ENCODE measurements around the gene SEM1. TPM values are rescaled to one million over a fixed set of nuclear protein-coding genes. Genes with fewer than 3 reads are reported as not detected.
"Not testable (repeated sequence)": the region's sequence is repeated elsewhere in the genome, so short reads cannot be mapped to it uniquely, and the experiment has no call there.

SEM1 gene
- total RNA-seq, 1 donor from 2014 or later = 55.3 TPM

- no peak for DNase-seq (ENCODE audit: low spot score)
- intact Hi-C loops (cut with DNase I) = no loop called here
Measured at GRCh38 chr7:96669812-96670211, 39.8 kb downstream of the SEM1 start.

- no peak for DNase-seq (ENCODE audit: low spot score)
- intact Hi-C loops (cut with DNase I) = no loop called here
Measured at GRCh38 chr7:96667026-96667425, 42.6 kb downstream of the SEM1 start.

GRCh38 chr7:96665689-96666088, 44.0 kb downstream of the SEM1 start:
- no peak for DNase-seq (ENCODE audit: low spot score)
- intact Hi-C loops (cut with DNase I) = no loop called here

- intact Hi-C loops (cut with DNase I) = no loop called here
- DNase-seq (ENCODE audit: low spot score) = no peak
Measured at GRCh38 chr7:96664793-96665192, 44.9 kb downstream of the SEM1 start.

GRCh38 chr7:96663871-96664445, 45.7 kb downstream of the SEM1 start:
- DNase-seq (ENCODE audit: low spot score) = no peak
- intact Hi-C loops (cut with DNase I) = no loop called here

- intact Hi-C loops (cut with DNase I) = no loop called here
- DNase-seq (ENCODE audit: low spot score) = no peak
Measured at GRCh38 chr7:96663457-96663856, 46.2 kb downstream of the SEM1 start.

- DNase-seq (ENCODE audit: low spot score); intact Hi-C loops (cut with DNase I): not testable (repeated sequence)
Measured at GRCh38 chr7:96662151-96662550, 47.5 kb downstream of the SEM1 start.

- no peak for DNase-seq (ENCODE audit: low spot score)
- intact Hi-C loops (cut with DNase I) = no loop called here
Measured at GRCh38 chr7:96658022-96658412, 51.6 kb downstream of the SEM1 start.

GRCh38 chr7:96657347-96658021, 52.2 kb downstream of the SEM1 start:
- intact Hi-C loops (cut with DNase I) = no loop called here
- no peak for DNase-seq (ENCODE audit: low spot score)

- DNase-seq (ENCODE audit: low spot score) = no peak
- intact Hi-C loops (cut with DNase I) = no loop called here
Measured at GRCh38 chr7:96655956-96656355, 53.7 kb downstream of the SEM1 start.

- intact Hi-C loops (cut with DNase I) = no loop called here
- no peak for DNase-seq (ENCODE audit: low spot score)
Measured at GRCh38 chr7:96654630-96655188, 54.9 kb downstream of the SEM1 start.

GRCh38 chr7:96649981-96650380, 59.7 kb downstream of the SEM1 start:
- intact Hi-C loops (cut with DNase I) = no loop called here
- DNase-seq (ENCODE audit: low spot score) = no peak

GRCh38 chr7:96648784-96649183, 60.9 kb downstream of the SEM1 start:
- DNase-seq (ENCODE audit: low spot score) = no peak
- intact Hi-C loops (cut with DNase I) = no loop called here

GRCh38 chr7:96647733-96648132, 61.9 kb downstream of the SEM1 start:
- intact Hi-C loops (cut with DNase I) = no loop called here
- DNase-seq (ENCODE audit: low spot score) = no peak

GRCh38 chr7:96645084-96645483, 64.6 kb downstream of the SEM1 start:
- intact Hi-C loops (cut with DNase I) = no loop called here
- DNase-seq (ENCODE audit: low spot score) = no peak

- intact Hi-C loops (cut with DNase I); DNase-seq (ENCODE audit: low spot score): not testable (repeated sequence)
Measured at GRCh38 chr7:96643436-96643835, 66.2 kb downstream of the SEM1 start.

GRCh38 chr7:96640054-96640453, 69.6 kb downstream of the SEM1 start:
- DNase-seq (ENCODE audit: low spot score) = no peak
- intact Hi-C loops (cut with DNase I) = no loop called here

Data from cardiac septum (tissue), 1 donor.